Mononuclear cell (primary cell): Measurements from ENCODE around the gene DLG2. TPM values are rescaled to one million over a fixed set of nuclear protein-coding genes. Genes with fewer than 3 reads are reported as not detected.
"Not testable (repeated sequence)": the region's sequence is repeated elsewhere in the genome, so short reads cannot be mapped to it uniquely, and the experiment has no call there.

ENCODE experiments used
- H3K27me3 ChIP-seq: 2 replicates; pipeline ENCODE4 v1.6.0; 2011; ENCODE audit warnings: low read length, control low read depth; ENCODE audit not compliant: insufficient read depth
- H3K4me1 ChIP-seq: 2 replicates; pipeline ENCODE4 v1.5.1; 2011; ENCODE audit warnings: mild to moderate bottlenecking, low read length, control low read depth; ENCODE audit not compliant: insufficient read depth
- H3K4me3 ChIP-seq: 2 replicates; pipeline ENCODE4 v1.5.1; 2011; ENCODE audit warnings: mild to moderate bottlenecking, low read length, moderate library complexity
- H3K9me3 ChIP-seq: 2 replicates; pipeline ENCODE4 v1.5.1; 2011; ENCODE audit warnings: low read depth, mild to moderate bottlenecking, control low read depth, low read length
- total RNA-seq: library from RNA; depleted of rRNA; stranded (reverse); fragments of >200 nt; gene quantifications from one replicate; pipeline ENCODE4 v1.2.3, GENCODE V29; 2012

DLG2 gene
- total RNA-seq, 1 donor = 1.6 TPM

- H3K4me1 ChIP-seq = no peaks in the 10 kb centered on the region
- H3K4me3 ChIP-seq = no peak overlapping the region
- peaks cover 6% of the 10 kb centered on the region for H3K9me3 ChIP-seq
- H3K27me3 ChIP-seq = no peaks in the 10 kb centered on the region
Measured at GRCh38 chr11:84800755-84801346, 826.3 kb downstream of the DLG2 start.

DNA sequence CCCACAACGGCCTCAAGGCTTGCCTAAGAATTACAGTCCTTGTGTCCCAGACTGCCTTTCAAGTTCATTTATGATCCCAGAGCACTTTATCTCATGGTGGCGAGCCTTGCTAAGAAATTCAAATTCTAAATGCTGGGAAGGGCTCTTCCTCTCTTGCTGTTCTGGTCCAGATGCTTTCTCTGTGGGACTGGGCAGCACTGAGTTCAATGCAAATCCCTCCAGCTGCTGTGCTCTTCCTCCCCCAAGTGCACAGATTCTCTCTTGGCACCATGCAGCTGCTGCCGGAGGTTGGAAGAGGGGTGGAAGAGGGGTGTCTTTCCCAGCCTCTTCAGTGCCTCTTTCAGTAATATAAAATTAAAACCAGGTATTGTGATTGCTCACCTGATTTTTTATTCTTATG is 828.0 kb downstream of the DLG2 start:
- Histone ChIP-seq H3K9me3 (peaks cover 4% of the 10 kb centered on the region), H3K4me1 (no peaks in the 10 kb centered on the region), H3K4me3 (no peak overlapping the region), H3K27me3 (no peaks in the 10 kb centered on the region)

GRCh38 chr11:84795698-84796097 is 831.4 kb downstream of the DLG2 start:
- H3K27me3 ChIP-seq = no peaks in the 10 kb centered on the region
- no peaks in the 10 kb centered on the region for H3K9me3 ChIP-seq
- no peak overlapping the region for H3K4me3 ChIP-seq
- H3K4me1 ChIP-seq = no peaks in the 10 kb centered on the region

- Histone ChIP-seq H3K4me3 (no peak overlapping the region), H3K9me3 (no peaks in the 10 kb centered on the region), H3K27me3 (no peaks in the 10 kb centered on the region), H3K4me1 (no peaks in the 10 kb centered on the region)
Measured at GRCh38 chr11:84794663-84795443, 832.3 kb downstream of the DLG2 start.

DNA sequence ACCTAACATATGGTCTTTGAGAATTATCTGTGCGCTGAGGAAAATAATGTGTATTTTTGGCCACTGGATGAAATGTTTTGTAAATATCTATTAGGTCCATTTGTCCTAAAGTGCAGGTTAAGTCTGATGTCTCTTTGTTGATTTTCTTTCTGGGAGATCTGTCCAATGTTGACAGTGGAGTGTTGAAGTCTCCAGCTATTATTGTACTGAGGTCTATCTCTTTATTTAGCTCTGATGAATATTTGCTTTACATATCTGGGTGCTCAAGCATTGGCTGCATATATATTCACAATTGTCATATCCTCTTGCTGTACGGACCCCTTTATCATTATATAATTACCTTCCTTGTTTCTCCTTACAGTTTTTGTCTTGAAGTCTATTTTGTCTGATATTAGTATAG is 833.8 kb downstream of the DLG2 start:
- H3K4me1 ChIP-seq = no peaks in the 10 kb centered on the region
- H3K4me3 ChIP-seq = no peak overlapping the region
- H3K9me3 ChIP-seq = no peaks in the 10 kb centered on the region
- no peaks in the 10 kb centered on the region for H3K27me3 ChIP-seq

DNA sequence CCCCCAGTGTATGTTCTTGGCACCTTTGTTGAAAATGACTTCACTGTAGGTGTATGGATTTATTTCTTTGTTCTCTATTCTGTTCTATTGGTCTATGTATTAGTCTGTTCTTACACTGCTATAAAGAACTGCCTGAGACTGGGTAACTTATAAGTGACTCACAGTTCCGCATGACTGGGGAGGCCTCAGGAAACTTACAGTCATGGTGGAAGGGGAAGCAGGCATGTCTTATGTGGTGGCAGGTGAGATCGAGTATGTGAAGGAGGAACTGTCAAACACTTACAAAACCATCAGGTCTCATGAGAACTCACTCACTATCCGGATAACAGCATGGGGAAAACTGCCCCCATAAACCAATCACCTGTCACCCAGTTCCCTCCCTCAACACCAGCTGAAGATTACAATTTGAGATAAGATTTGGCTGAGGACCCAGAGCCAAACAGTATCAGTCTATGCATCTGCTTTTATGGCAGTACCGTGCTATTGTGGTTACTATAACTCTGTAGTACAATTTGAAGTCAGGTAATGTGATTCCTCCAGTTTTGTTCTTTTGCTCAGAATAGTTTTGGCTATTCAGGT is 836.2 kb downstream of the DLG2 start:
- no peak overlapping the region for H3K4me3 ChIP-seq

DNA sequence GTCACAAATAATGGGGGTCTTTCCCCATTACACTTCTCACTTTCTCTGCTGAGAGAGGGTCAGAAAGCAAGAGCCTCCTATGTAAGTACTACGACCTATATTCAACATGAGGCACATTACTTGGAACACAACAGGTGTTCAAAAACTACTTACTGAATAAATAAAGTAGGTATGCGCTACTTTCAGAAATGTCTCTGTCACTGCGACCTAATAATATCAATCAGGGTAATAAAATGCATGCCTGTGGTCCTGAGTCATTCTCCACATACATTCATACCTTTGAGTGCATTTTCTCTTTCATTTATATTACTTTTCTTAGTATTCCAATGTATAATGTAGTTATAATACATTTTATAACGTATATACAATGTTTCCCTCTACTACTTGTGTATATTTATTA is 838.9 kb downstream of the DLG2 start:
- H3K9me3 ChIP-seq = no peaks in the 10 kb centered on the region
- no peaks in the 10 kb centered on the region for H3K27me3 ChIP-seq
- H3K4me1 ChIP-seq = no peaks in the 10 kb centered on the region
- H3K4me3 ChIP-seq = no peak overlapping the region

More for the DNA sequence above, 836.2 kb downstream of the DLG2 start:
- no peaks in the 10 kb centered on the region for H3K4me1 ChIP-seq
- no peaks in the 10 kb centered on the region for H3K27me3 ChIP-seq
- H3K9me3 ChIP-seq = no peaks in the 10 kb centered on the region

GRCh38 chr11:84784158-84784557 is 843.0 kb downstream of the DLG2 start:
- H3K27me3 ChIP-seq, H3K4me3 ChIP-seq, H3K4me1 ChIP-seq, H3K9me3 ChIP-seq: not testable (repeated sequence)

DNA sequence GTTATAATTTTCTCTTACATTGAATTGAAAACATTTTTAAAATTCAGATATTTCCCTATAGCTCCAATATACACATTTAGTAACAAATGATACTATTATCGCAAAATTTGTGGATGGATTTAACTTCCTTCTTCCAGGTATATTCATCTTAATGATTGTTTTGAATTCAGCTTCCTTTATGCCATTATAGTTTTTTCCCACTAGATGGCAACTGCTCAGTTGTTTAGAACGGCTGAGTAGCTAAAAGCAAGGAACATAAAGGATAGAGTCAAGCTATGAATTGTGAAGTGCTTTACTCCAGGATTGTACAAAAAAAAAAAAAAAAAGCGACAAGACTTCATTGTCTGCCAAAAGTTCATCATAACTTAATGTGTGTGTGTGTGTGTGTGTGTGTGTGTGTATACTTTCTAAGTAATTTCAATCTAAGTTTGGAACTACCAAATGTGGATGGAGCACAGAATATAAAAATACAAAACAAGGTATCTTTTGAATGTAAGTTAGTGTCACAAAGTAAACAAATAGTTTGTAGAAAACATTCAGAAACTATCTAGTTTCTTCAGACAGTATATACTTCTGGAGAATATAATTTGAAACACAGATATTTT is 846.4 kb downstream of the DLG2 start:
- no peak overlapping the region for H3K4me3 ChIP-seq
- no peaks in the 10 kb centered on the region for H3K4me1 ChIP-seq
- no peaks in the 10 kb centered on the region for H3K9me3 ChIP-seq
- no peaks in the 10 kb centered on the region for H3K27me3 ChIP-seq

GRCh38 chr11:84775503-84775902 is 851.6 kb downstream of the DLG2 start:
- H3K4me1 ChIP-seq = no peaks in the 10 kb centered on the region
- no peaks in the 10 kb centered on the region for H3K27me3 ChIP-seq
- H3K9me3 ChIP-seq = peaks cover 14% of the 10 kb centered on the region
- no peak overlapping the region for H3K4me3 ChIP-seq

DNA sequence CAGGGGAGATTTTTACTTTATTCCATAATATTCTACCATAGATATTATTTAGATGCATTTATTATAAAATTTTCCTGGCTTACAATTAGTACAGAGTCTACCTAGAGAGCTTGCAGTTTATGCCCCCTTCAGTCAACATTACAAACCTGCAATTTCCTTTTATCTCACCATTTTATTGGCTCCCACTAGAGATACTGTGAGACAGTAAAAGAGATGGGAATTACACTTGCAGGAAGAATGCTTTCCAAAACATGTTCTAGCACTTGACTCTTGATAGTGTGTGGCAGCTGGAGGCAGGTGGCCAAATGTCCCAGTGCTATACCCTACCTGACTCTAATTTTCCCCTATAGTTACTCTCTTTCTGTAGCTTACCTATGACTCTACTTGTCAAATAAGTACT is 863.2 kb downstream of the DLG2 start:
- Histone ChIP-seq H3K4me1 (no peaks in the 10 kb centered on the region), H3K27me3 (no peaks in the 10 kb centered on the region), H3K9me3 (no peaks in the 10 kb centered on the region), H3K4me3 (no peak overlapping the region)

- H3K4me1 ChIP-seq = no peaks in the 10 kb centered on the region
- no peaks in the 10 kb centered on the region for H3K27me3 ChIP-seq
- H3K9me3 ChIP-seq = no peaks in the 10 kb centered on the region
- H3K4me3 ChIP-seq = no peak overlapping the region
Measured at GRCh38 chr11:84757711-84758110, 869.4 kb downstream of the DLG2 start.

DNA sequence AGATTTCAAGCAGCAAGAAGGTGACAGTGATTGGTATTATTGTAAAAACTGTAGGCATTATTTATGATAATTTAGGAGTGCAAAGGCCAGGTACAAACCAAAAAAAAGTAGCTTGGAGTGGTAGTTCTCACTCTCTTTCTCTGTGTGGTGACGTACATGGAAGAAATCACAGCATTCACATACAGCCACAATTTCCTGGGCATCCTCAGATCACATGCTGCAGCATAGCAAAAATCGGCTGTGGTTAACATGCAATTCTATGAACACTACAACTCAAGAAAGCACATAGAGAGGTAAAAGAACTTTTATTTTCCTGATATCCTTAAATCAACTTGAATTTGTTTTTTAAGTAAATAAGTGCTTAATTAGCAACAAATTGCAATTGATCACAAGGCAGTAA is 875.8 kb downstream of the DLG2 start:
- H3K9me3 ChIP-seq = no peaks in the 10 kb centered on the region
- H3K4me1 ChIP-seq = no peaks in the 10 kb centered on the region
- H3K27me3 ChIP-seq = no peaks in the 10 kb centered on the region
- no peak overlapping the region for H3K4me3 ChIP-seq

GRCh38 chr11:84747871-84748270 is 879.3 kb downstream of the DLG2 start:
- H3K4me3 ChIP-seq = no peak overlapping the region
- no peaks in the 10 kb centered on the region for H3K27me3 ChIP-seq
- no peaks in the 10 kb centered on the region for H3K9me3 ChIP-seq
- no peaks in the 10 kb centered on the region for H3K4me1 ChIP-seq

- Histone ChIP-seq H3K4me3 (no peak overlapping the region), H3K4me1 (no peaks in the 10 kb centered on the region), H3K27me3 (no peaks in the 10 kb centered on the region), H3K9me3 (no peaks in the 10 kb centered on the region)
Measured at GRCh38 chr11:84740050-84740449, 887.1 kb downstream of the DLG2 start.
